HG03354 (cell line): ENCODE data around the gene VCL.
"Not testable (repeated sequence)": the region's sequence is repeated elsewhere in the genome, so short reads cannot be mapped to it uniquely, and the experiment has no call there.

Experiments
- ATAC-seq: cut with Tn5 transposase; IDR thresholded peaks from one replicate; pipeline ENCODE4 v1.9.1; 2021; ENCODE audit warnings: mild to moderate bottlenecking; ENCODE audit not compliant: unreplicated experiment, poor library complexity, severe bottlenecking

VCL gene

DNA sequence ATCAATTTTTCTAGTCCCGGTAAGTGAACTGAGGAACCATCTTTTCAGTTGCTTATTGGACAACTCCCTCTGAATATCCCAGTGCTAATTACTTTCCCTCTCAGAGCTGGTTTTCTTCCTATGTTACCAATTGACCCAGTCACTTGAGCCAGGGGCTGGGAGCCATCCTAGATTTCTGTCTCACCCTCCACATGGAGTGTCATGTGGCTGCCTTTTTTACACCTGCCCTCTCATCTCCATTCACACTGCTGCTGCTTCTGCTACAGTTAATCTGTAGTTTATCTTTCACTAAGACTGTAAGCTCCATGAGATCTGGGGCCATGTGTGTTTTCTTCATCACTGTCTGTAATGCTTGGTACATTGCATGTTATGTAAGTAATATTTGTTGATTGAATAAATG is 35.8 kb downstream of the VCL start:
- no peak for ATAC-seq

DNA sequence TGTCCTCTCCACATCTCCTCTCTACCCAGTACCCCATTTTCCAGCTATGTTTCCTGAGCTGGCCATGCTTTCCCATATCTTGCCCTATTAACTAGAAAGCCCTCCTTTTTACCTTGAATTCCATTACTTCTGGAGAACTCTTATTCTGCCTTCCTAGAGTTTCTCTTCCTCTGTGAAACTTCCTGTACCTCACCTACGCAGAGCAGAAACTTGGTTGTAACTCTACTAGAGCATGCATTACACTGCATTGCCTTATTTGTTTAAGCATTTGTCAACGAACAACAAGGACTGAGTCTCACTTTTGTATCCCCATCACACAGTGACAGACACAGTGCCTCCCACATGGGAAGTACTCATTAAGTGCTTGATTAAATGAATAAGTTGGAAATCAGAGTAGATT is 36.4 kb downstream of the VCL start:
- ATAC-seq, result peak; percentile 53

DNA sequence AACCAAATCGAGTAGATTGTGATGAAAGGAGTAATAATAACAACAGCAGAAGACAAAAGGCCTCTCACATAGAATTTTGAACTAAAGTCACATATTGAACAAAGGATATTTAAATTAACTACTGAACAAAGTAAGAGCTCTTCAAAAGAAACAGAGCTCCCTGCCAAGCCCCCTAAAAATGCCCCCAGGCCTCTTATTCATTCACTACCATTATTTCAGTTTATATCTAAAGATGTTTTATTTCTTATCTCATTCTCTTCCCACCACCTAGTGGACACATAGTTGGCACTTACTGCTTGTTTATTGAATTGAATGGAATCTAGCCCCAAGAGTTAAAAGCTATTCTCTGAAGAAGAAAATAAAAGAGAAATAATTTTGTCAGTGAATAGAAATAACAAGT is 37.4 kb downstream of the VCL start:
- no peak for ATAC-seq

DNA sequence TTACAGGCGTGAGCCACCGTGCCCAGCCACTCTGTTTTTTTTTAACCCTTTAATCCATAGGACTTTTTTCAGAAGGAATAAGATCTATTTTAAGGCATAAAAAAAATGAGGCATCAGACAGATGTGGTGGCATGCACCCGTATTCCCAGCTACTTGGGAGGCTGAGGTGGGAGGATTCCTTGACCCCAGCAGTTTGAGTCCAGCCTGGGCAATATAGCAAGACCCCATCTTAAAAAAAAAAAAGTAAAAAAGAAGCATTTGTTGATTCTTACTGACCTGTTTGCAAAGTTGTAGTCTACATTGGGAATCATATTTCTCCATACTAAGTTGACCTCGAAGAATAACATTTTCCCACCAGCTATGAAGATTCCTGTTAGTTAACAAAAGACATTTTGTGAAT is 38.6 kb downstream of the VCL start:
- ATAC-seq, result no peak

DNA sequence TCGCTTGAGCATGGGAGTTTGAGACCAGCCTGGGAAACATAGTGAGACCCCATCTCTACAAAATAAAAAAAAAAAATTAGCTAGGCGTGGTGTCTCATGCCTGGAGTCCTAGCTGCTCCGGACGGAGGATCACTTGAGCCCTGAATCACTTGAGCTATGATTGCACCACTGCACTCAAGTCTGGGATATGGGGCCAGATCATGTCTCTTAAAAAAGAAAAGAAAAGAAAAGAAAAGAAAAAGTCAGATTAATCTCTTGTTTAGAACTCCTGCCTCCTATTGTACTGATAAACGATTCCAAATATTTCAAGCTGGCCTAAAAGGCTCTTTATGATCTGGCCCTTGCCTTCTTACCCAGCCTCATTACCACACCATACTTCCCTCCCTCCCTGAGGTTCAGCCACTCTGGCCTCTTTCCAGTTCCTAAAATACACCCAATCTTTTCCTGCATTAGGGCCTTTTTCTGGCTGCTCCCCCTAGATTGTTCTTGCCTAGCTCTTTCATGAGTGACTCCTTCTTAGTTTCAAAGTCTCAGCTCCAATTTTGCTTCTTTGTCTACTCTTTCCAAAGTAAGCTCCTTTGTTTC is 41.7 kb downstream of the VCL start:
- ATAC-seq, result no peak

DNA sequence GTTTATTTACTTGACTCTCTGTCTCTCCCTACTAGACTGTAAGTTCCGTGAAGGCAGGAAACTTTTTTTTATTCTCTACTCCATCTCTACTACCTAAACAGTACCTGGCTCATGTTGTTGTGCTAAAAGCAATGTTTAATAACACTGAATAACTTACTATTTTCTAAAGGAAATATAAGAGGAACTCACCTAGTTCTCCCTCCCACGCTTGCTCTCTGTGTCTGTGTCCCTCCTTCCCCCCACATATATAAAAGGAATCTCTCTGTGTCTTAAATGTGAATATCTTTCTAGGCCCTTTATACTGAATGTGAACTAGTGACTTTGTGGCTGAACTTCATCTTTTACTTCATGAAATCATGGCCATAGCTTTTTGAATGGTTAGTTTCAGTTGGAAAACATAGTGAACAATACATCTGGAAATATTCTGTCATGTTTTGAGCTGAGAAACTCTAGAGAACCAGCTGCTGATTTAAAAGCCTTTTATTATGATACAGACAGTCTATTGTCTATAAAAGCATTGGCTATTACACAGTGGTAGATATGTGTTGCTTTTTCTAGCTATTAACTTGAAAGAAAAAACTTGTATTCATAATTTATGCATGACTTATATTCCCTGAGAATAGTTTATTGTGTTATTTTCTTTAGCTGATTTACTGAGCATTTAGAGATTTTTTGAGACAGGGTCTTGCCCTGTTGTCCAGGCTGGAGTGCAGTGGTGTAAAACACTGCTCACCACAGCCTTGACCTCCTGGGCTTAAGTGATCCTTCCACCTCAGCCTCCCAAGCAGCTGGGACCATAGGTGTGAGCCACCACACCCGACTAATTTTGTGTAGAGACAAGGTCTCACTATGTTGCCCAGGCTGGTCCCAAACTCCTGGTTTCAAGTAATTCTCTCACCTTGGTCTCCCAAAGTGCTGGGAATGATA is 42.5 kb downstream of the VCL start:
- ATAC-seq, result no peak

DNA sequence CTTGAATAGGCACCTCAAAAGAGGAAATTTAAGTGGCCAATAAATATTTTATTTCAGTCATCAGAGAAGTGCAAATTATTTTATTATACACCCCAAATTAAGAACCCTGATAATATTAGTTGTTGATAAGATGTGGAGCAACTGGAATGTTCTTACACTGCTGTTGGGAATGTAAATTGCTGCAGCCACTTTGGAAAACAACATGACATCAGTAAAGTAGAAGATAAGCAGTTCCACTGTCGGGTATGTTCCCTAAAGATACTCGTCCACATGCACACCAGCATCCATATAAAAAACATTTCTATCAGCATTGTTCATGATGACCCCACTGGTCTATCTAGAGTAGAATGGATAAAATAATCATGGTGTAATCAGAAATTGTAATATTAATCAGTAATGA is 46.5 kb downstream of the VCL start:
- ATAC-seq, result no peak

DNA sequence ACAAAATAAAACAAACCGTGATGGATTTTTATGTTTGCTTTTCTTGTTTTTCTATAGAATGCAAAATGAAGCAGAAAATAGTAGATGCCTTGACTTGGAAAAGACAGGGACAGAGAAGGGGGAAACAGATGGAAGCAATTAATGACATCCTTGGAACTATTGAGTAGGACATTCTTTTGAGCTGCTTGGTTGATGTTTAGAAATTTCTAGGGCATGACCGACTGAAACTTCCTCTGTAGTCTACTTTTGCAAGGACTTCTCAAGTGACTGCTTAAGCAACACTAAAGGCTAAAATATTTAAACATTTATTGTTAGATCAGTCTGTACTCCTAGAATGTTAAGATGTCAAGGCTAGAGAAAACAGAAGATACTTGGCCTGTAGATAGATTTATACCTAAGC is 49.4 kb downstream of the VCL start:
- ATAC-seq, result no peak

DNA sequence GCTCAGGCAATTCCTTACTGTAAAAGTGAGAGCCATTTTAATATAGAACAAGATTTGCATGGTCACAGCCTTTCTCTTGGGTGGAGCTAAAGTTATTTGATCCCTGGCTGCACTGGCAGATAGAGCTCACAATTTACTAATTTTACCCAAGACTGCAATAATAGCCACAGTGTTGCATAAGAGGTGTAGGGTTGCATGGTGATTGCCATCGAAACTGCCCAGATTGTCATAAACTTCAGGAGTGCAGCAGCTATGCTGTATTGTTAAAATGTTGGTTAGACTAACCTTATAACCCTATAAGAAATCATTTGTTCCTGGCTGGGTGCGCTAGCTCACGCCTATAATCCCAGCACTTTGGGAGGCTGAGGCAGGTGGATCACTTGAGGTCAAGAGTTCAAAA is 50.0 kb downstream of the VCL start:
- ATAC-seq, result no peak

DNA sequence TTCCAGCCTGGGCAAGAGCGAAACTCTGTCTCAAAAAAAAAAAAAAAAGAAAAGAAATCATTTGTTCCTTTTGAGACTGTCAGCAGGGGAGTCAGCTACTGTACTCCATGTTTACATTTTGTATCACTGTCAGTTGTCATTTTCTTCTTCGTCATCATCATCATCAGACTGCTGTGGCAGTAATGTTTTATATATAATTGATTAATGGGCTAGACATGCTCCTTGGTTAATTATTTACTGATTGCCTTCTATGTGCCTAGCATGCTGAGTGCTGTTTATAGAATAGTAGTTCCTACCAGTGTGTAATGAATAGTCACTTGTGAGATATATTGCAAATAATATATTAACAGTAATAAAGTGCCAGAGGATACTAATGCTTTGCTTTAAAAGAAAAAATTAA is 50.5 kb downstream of the VCL start:
- ATAC-seq, result no peak

DNA sequence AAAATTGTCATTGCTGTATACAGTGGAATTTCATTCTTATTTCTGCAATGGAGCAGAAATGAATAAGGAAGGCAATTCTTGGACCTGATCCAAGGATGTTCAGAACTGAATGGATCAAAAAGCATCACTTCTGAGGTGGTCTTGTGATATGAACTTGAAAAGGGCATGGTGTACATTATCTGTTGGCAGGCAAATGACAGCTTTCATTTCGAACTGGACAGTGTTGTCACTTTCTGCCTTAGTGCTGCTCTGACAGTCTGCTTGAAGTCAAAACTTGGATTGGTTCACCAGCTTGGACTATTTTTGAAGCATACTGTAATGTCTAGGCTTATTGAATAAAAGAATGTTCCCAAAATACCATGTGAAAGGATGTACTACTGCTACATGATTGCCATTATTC is 52.0 kb downstream of the VCL start:
- ATAC-seq, result no peak

DNA sequence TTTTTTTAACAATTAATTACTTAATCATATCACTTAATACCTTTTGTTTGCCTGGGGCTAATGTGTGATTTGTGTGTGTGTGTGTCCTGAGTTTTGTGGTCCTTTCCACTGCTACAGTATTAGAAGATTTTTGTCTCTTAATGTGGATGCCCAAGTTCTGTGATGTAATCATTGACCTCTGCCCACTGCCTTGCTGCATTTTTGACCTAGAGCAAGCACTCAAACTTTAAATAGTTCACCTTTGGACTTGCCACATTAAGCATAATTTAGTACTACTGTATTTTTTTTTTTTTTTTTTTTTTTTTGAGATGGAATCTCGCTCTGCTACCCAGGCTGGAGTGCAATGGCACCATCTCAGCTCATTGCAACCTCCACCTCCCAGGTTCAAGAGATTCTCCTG is 52.7 kb downstream of the VCL start:
- ATAC-seq, result no peak

DNA sequence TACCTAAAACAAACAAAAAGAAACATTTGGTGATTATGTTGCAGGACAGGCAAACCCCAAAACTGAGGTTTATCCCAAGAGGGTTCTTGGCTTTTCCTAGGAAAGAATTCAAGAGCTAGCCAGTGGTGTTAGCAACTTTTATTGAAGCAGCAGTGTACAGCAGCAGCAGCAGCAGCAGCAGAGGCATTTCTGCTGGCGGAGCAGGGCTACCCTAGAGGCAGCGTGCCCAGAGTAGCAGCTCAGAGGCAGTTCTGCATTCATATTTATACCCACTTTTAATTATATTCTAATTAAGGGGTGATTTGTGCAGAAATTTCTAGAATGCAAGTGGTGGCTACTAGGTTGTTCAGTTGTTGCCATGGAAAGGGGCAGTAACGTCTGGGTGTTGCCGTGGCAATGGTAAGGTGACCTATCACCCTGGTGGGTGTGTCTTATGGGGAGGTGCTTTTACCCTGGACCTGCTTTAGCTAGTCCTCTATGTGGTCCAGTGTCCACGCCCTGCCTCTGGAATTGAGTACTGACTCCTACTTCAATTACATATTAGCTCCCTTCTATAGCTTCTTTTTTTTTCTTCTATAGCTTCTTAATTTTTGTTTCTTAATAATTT is 53.9 kb downstream of the VCL start:
- no peak for ATAC-seq

DNA sequence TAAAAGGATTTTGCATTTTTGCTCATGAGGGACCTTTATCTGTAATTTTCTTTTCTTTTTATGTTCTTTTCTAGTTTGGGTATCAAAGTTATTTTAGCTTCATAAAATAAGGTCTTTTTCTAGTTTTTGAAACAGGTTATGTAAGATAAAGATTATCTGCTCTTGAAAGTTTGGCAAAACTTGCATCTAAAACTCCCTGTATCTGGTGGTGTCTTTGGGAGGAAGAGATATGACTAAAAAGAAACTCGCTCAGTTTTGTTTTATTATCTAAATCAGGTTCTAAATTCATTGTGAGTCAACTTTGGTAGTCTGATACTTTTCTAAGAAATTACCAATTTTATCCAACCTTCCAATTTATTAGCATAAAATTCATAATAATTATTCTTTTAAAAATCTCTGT is 55.1 kb downstream of the VCL start:
- ATAC-seq, result no peak

DNA sequence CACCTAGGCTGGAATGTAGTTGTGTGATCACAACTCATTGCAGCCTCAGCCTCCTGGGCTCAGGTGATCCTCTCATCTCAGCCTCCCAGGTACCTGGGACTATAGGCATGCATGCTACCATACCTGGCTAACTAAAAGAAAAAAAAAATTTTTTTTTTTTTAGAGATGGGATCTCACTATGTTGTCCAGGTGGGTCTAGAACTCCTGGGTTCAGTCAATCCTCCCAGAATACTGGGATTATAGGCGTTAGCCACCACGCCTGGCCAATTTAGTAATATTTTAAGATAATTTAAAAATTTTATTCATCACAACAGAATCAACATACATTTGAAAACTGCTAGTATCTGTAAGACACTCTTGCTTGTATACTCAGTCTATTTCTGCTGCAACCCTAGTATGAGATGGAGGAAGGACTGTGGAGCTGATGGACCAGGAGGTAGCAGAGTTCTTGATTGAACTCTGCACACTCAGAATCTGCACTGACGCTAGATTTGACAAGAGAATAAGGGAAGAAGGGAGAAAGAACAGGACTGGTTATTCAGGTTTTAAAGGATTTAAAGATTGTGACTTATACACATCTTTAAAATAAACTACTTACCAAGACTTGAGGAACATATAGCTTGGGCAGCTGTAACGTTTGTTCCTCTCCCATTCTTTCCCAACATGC is 57.6 kb downstream of the VCL start:
- ATAC-seq, result no peak

DNA sequence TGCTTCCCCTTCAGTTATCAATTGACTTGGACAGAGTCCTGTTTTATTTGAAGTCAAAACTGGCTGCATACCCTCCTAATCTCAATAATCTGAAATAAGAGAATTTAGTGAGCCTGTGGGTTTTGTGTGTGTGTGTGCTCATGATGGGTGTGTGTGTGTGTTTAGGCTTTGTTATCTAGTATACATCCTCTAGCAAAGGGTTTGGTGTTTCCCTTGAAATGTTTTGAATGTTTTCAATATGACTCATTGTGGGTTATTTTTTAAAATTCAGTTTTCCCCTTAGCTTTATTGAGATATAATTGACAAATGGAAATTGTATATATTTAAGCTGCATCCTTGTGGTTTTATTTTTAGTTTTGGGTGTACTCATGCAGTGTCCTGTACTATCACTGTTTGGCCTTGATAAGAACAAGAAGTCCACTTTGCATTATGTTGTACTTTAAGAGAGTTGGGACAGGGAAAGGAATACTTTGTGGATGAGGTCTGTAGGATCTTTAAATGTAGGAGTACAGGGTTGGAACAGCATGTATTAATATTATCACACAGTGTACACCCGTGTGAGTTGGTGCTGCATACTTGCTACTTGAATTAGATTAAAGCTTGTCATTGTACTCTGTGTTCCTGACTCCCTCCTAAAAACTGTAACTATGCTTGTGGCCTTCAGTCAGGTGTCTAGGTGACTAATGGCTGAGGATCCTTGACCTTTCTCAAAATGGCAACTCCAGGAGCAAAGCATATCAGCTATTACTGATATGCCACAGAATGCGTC is 58.3 kb downstream of the VCL start:
- ATAC-seq, result no peak

DNA sequence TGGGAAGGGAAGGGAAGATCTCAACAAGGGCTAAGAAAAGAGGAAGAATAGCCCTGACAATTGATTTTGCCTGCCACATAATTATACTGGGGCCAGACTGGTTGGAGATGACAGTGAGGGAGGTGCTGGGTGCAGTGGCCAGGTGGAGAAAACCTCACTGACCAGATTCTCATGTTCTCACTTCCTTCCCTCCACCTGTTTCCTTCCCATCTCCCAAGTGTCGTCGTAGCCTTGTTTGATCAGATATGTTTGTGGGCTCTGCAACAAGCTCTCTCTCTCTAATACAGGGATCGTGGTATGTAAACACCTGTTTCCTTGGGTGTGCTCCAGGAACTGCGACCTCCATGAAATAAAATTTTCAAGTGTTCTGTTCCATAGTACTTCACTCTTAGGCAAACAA is 60.2 kb downstream of the VCL start:
- no peak for ATAC-seq

DNA sequence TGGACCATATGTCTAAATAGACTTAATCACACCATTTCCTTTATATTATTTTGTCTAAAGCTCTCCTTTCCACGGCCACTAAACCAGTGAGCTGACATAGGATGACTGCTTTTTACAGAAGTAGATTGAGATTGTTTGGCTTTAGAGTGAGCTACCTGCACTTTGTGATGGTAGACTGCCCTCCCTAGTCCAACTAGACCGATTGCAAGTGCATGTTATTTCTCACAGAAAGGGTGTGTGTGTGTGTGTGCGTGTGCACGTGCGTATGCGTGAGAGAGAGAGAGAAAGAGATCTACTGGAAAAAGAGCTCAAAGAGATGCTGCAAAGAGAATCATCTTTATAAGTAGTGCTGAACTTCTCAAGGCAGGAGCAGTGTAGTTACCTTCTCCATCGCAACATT is 60.7 kb downstream of the VCL start:
- no peak for ATAC-seq

DNA sequence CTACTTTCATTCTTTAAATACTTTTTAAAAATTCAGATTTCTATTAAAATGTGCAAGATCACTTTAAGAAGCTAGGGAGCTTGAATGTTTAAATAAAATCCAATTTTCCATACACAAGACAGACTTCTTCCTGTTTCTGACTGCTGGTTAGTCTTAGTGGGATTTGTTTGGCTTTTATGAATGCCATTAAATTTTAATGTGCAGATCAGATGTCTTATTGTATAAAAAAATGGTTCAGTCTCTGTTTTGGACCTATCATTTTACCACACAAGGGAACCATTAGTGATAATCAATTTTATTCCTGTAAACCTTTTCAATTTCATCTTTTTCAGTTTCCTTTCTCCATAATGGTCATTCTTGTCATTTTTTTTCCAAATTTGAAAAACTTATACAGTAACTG is 63.2 kb downstream of the VCL start:
- no peak for ATAC-seq

DNA sequence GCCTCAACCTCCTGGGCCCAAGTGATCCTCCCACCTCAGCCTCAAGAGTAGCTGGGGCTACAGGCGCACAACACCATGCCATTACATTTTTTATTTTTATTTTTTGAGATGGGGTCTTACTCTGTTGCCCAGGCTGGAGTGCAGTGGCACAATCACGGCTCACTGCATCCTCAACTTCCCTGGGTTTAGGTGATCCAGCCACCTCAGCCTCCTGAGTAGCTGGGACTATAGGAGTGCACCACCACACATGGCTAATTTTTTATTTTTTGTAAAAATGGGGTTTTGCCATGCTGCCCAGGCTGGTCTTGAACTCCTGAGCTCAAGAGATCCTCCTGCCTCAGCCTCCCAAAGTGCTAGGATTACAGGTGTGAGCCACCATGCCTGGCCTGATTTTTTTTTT is 64.1 kb downstream of the VCL start:
- not testable (repeated sequence) for ATAC-seq
